NOMO-1 (cell line): ENCODE results near the gene RTL10.
A peak's percentile ranks its signal among the peaks of the same experiment; 100 is the strongest.

Source experiments
- DNase-seq, 2 experiments: peaks; one replicate each; lab custom pipeline; 2025; ENCODE audit not compliant: unreplicated experiment in 2 of 2; lab: John Stamatoyannopoulos, UW

RTL10 gene

GRCh38 chr22:19864538-19865106 is 9.9 kb upstream of the RTL10 start:
- DNase-seq, result no peak

GRCh38 chr22:19863571-19863970 is 8.9 kb upstream of the RTL10 start:
- DNase-seq, result no peak

GRCh38 chr22:19862619-19863246 is 8.1 kb upstream of the RTL10 start:
- no peak for DNase-seq

GRCh38 chr22:19859861-19860510 is 5.3 kb upstream of the RTL10 start:
- DNase-seq, result no peak

- DNase-seq, result no peak
Observed at GRCh38 chr22:19857382-19857781, 2.7 kb upstream of the RTL10 start.

- DNase-seq, result peak in 1 of 2 experiments; percentile 51
Observed at GRCh38 chr22:19855504-19856409, 1.1 kb upstream of the RTL10 start.

- DNase-seq, result peak in 1 of 2 experiments; percentile 25
Observed at GRCh38 chr22:19853879-19854777, 546 bp downstream of the RTL10 start.

- no peak for DNase-seq
Observed at GRCh38 chr22:19853058-19853878, 1.4 kb downstream of the RTL10 start.

- no peak for DNase-seq
Observed at GRCh38 chr22:19852177-19852781, 2.4 kb downstream of the RTL10 start.

- DNase-seq, result no peak
Observed at GRCh38 chr22:19851291-19852176, 3.1 kb downstream of the RTL10 start.

GRCh38 chr22:19850763-19851109 is 3.9 kb downstream of the RTL10 start:
- no peak for DNase-seq

- no peak for DNase-seq
Observed at GRCh38 chr22:19849835-19850762, 4.6 kb downstream of the RTL10 start.

- DNase-seq, result no peak
Observed at GRCh38 chr22:19848298-19849224, 6.1 kb downstream of the RTL10 start.

- DNase-seq, result no peak
Observed at GRCh38 chr22:19847345-19847632, 7.4 kb downstream of the RTL10 start.

- DNase-seq, result no peak
Observed at GRCh38 chr22:19846620-19847344, 7.9 kb downstream of the RTL10 start.
